DND-41 (cell line): ENCODE data around the gene THSD1.

ENCODE experiments used
- CTCF ChIP-seq: IDR thresholded peaks from 2 replicates; pipeline ENCODE4 v1.5.1; 2012; ENCODE audit warnings: borderline replicate concordance, low read length, moderate library complexity, mild to moderate bottlenecking; ENCODE audit not compliant: poor library complexity, severe bottlenecking; ENCODE audit errors: extremely low read depth
- EZH2 ChIP-seq: IDR thresholded peaks from 3 replicates; pipeline ENCODE4 v1.6.1; 2012; ENCODE audit warnings: borderline replicate concordance, low read depth, mild to moderate bottlenecking, moderate library complexity, low read length, inconsistent platforms; ENCODE audit not compliant: severe bottlenecking

DNA sequence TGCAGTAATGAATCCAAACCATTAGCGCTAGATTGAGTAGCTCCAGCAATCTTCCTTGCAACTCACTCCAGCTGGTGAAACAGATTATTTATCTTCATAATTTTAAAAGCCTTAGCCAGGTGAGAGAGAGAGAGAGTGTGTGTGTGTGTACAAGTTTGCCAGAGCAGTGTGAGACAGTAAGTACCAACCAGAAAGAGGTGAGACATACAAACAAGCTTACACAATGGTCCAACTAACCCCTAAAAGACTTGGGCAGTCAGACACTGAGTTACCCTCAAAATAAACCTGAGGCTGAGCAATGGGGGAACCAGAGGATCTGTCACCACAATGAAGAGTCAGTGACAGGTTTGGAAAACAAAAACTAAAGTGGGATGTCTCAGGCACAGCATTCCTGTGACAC is 8.1 kb upstream of the THSD1 start:
- TF ChIP-seq CTCF = no peak
- TF ChIP-seq EZH2 = no peak
